NCI-H748 (cell line): ENCODE data around the gene LRRC36.

ENCODE experiments used
- DNase-seq: peaks from one replicate; lab custom pipeline; 2025; ENCODE audit not compliant: unreplicated experiment; lab: John Stamatoyannopoulos, UW

LRRC36 gene

DNA sequence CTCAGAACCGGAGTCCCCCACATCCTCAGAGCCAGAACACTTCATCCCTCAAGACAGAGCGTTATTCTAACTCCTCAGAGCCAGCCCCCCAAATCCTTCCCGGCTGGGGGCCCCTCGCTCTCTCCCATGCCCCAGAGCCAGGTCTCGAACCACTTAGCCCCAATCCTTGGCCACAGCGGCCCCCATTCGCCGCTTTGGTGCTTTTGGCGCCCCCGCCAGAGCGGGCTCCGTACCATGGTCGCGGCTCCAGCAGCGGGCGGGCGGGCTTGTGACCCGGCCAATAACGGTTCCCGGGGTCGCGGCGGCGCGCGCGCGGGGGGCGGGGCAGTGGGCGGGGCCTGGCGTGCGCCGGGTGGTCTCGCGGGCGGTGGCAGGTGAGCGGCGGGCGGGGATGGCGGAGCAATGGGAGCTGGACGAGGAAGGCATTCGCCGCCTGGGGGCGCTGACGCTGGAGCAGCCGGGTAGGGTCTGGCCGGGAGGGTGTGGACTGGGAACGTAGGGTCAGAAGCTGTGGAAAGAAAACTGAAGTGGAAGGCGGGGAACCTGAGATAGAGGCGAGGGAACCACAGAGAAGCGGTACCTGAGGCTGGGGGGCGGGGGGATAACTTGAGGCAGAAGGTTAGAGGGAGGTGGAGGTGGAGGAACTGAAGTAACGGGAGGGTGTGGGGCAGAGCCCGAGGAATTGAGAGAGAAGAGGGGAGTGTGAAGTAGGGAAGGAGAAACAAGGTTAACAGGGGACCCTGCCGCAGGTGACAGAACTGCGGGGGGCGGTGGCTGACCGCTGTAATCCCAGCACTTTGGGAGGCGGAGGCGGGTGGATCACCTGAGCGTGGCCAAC lies at the start of gene LRRC36, which contains the start of gene KCTD19:
Gene LRRC36, plus strand, starts transcription at position 344 of the 838 bp plus-strand sequence. Its CDS starts 48 bp downstream, at position 392.
Gene KCTD19, minus strand, starts transcription at position 270 of the 838 bp plus-strand sequence. Its CDS starts 34 bp downstream, at position 236.
- peak; percentile 85 for DNase-seq

DNA sequence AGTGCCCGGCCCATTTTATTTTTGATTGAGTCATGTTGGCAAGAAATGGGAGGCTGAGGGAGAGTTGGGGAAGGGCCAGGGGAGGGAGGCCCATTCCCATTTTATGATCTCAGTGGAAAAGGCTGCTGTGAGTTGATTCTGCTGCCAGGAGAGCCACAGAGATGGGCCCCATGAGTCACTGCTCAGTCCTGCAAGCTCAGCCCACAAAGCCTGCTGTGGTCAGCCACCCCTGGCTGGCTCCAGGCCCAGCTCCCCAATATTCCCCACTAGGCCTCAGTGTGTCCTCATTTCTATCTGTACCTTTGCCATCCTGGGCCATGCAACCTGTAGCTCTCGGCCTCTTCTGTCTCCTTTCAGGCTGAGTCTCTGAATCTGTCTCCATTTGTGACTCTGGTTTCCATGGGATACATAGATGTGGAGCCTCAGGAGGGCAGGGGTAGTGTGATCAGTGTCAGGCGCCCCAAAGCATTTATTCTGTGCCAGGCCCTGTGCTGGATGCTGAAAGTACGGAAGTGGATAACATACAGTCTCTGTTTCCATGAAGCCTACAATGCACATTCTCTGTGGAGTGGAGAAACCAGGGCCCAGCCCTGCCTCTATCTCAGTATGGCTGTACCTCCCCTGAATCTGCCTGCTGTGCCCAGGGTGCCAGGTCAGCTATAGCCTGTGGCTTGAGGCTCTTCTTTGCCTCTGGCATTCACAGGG lies 49.2 kb upstream of the LRRC36 start:
- no peak for DNase-seq

GRCh38 chr16:67277999-67278772 lies 48.4 kb upstream of the LRRC36 start:
- no peak for DNase-seq

DNA sequence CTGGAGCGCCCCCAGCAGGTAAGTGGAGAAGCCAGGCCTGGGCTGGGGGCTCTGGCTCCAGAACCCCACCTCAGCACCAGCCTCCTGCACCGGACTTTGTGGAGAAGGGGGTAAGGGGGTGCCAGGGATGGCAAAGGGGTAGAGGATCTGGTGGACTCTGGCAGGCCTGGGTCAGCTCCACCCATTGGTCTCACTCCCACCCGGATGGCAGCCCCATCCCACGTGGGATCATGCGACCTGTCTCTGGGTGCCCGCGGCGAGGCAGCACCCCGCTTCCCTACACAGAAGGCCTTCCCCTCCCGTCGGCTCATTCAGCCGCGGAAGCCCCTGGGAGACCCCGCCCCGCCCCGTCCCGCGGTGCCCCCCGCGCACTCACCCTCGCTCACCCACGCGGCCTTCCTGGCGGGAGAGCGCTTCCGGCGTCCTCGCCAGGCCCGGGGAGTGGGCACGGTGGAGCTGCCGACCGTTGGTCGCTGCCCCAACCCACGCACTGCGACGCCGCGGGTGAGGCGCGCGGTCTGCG lies 47.8 kb upstream of the LRRC36 start:
- peak; percentile 53 for DNase-seq

- peak; percentile 75 for DNase-seq
Observed at GRCh38 chr16:67279296-67280089, 47.1 kb upstream of the LRRC36 start, which contains the start of gene PLEKHG4. Gene PLEKHG4 (plus strand): TSS chr16:67279532. CDS start chr16:67280045, 513 bp downstream.

- no peak for DNase-seq
Observed at GRCh38 chr16:67280090-67281015, 46.3 kb upstream of the LRRC36 start.

DNA sequence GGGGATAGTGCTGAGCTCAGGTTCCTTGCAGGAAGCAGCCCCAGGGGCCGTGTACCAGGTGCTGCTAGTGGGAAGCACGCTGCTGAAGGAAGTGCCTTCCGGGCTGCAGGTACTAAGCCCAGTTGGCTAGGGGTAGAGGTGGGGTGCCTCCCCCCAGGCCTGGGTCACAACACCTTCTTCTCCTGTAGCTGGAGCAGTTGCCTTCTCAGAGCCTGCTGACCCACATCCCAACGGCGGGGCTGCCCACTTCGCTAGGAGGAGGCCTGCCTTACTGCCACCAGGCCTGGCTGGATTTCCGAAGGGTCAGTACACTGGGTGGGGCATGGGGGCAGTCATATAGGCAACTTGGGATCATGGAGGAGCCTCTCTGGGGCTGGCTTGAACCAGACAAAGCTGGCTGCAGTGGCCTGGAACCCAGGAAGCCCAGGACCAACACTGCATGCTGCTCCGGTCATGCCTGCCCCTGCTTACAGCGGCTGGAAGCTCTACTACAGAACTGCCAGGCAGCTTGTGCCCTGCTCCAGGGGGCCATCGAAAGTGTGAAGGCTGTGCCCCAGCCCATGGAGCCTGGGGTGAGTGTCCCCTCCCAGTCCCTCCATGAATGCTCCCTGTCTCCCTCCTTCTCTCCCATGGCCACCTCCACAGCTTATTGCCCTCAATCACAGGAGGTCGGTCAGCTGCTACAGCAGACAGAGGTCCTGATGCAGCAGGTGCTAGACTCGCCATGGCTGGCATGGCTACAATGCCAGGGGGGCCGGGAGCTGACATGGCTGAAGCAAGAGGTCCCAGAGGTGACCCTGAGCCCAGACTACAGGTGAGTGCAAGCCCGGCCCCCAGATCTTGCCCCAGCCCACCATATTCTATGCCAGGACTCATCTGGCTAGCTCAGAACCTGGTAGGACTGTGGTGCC lies 44.8 kb upstream of the LRRC36 start:
- DNase-seq = no peak

- no peak for DNase-seq
Observed at GRCh38 chr16:67282447-67282805, 44.2 kb upstream of the LRRC36 start.

DNA sequence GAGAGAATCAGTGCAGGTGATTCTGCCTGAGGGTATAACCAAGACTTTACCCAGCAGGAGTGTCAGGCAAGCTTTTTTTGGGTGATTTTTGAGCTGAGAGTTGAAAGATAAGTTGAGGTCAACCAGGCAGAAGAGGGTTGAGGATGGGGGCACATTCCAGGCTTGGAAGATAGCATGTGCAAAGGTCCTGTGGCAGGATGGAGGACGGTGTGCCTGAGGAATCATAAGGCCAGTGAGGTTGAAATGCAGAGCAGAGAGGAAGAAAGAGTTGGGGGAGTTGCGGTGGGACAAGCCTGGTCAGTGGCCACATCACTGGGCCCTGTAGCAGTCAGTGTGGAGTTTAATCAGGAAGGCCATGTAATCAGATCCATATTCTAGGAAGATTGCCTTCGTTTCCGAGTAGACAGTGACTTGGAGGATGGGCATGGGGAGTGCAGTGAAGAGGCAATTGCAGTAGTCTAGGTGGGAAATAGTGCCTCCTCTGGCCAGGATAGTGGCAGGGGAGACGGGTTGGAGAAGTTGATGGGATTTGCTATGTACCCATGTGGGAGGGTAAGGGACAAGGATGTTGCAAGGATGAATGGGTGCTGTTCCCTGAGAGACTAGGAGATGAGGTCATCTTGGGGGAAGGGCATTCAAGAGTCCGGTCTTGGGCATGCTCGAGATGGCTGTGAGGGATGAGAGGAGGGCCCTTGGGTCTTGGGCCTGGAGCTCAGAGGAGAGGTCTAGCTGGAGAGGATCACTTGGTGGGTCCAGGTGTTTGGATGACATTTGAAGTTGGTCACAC lies 43.4 kb upstream of the LRRC36 start:
- no peak for DNase-seq

- no peak for DNase-seq
Observed at GRCh38 chr16:67283826-67284555, 42.6 kb upstream of the LRRC36 start.

- peak; percentile 87 for DNase-seq
Observed at GRCh38 chr16:67284699-67285646, 41.6 kb upstream of the LRRC36 start.

GRCh38 chr16:67286441-67287235 lies 40.0 kb upstream of the LRRC36 start:
- no peak for DNase-seq

DNA sequence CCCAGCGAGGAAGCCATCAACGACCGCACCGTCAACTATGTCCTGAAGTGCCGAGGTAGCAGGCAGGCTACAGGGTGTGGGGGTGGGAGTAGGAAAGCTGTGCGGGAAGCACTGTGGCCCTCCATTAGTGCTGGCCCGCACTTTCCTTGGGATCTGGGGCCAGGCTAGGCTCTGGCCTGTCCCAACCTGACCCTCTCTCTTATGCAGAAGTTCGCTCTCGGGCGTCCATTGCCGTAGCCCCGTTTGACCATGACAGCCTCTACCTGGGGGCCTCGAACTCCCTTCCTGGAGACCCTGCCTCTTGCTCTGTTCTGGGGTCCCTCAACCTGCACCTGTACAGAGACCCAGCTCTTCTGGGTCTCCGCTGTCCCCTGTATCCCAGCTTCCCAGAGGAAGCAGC lies 38.7 kb upstream of the LRRC36 start:
- DNase-seq = no peak

DNA sequence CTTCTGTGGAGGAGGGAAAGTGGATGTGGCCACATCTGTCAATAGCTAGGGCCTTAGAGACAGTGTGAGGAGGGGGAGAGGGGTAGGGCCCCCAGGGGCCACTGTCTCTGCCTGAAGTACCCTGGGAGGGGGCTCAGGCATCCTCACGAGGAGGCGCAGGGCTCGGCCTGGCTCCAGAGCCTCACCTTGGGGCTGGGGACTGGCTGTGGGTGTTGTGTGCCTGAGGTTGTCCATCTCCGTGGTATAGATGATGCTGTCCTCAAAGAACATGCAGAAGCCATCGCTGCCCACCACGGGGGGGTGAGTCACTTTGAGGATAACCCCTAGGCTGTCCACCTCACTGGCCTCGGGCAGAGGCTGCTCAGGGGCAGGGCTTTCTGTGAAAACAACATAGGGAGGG lies 35.2 kb upstream of the LRRC36 start:
- no peak for DNase-seq
